ENCODE measurements around the gene ZNF865. TPM values are rescaled to one million over a fixed set of nuclear protein-coding genes. Genes with fewer than 3 reads are reported as not detected.

The ZNF865 gene
- total and polyA plus RNA-seq, 2 of the 8 experiments (the other 6 are each of a cell fraction or from before 2014, with no cell fraction given) = 3.5 to 13.6 TPM

DNA sequence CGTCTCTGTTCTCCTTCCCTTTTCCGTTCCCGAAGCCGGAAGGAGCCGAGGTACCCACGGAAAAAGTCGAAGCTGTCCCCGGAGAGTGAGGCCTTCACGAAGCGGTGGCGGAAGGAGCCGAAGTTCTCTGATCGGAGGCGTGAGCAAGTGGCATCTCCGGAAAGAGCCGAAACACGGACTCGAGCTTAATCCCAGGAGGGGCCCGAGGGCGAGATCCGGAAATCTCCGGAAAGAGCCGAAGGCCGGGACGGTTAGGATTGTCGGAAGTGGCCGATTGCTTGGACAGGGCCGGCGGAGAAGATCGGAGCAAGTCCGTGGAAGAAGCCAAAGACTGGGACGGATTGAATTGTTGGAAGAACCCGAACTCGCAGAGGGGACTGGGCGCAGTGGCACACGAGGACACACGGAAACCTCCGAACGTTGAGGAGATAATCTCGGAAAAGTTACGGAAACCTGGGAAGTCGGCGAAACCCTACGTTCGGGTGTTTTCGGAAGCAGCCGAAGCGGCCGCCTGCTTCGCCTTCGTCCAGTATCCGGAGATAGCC, 48.9 kb downstream of the ZNF865 start (continued):
- TF ChIP-seq, protein P1, sequence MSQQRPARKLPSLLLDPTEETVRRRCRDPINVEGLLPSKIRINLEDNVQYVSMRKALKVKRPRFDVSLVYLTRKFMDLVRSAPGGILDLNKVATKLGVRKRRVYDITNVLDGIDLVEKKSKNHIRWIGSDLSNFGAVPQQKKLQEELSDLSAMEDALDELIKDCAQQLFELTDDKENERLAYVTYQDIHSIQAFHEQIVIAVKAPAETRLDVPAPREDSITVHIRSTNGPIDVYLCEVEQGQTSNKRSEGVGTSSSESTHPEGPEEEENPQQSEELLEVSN (IDR thresholded peaks at IDR 0.05) = no peak
- TF ChIP-seq CEBPB (IDR thresholded peaks at IDR 0.05; ENCODE audit: low read depth, low read length) = no peak
- no peak for TF ChIP-seq SIRT6 (IDR thresholded peaks at IDR 0.05; ENCODE audit: low read length)
- no peak for TF ChIP-seq NANOG (IDR thresholded peaks at IDR 0.05; ENCODE audit: insufficient read depth, low read depth, low read length, poor library complexity, severe bottlenecking)
- TF ChIP-seq HDAC2 (IDR thresholded peaks at IDR 0.05; ENCODE audit: borderline replicate concordance in 1 of 2, low read depth in 2 of 2, low read length in 2 of 2) = no peak
- TF ChIP-seq SUZ12 (IDR thresholded peaks at IDR 0.05; ENCODE audit: low read length) = no peak
- no peak for TF ChIP-seq KDM5A (IDR thresholded peaks at IDR 0.05; ENCODE audit: low read length)
- peak; percentile 91; the same call in 1 of the 2 replicates for TF ChIP-seq SP4 (IDR thresholded peaks at IDR 0.05; ENCODE audit: low read length)
- TF ChIP-seq, protein P2, sequence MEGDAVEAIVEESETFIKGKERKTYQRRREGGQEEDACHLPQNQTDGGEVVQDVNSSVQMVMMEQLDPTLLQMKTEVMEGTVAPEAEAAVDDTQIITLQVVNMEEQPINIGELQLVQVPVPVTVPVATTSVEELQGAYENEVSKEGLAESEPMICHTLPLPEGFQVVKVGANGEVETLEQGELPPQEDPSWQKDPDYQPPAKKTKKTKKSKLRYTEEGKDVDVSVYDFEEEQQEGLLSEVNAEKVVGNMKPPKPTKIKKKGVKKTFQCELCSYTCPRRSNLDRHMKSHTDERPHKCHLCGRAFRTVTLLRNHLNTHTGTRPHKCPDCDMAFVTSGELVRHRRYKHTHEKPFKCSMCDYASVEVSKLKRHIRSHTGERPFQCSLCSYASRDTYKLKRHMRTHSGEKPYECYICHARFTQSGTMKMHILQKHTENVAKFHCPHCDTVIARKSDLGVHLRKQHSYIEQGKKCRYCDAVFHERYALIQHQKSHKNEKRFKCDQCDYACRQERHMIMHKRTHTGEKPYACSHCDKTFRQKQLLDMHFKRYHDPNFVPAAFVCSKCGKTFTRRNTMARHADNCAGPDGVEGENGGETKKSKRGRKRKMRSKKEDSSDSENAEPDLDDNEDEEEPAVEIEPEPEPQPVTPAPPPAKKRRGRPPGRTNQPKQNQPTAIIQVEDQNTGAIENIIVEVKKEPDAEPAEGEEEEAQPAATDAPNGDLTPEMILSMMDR (IDR thresholded peaks at IDR 0.05; ENCODE audit: control extremely low read depth in 1 of 3, insufficient read depth in 1 of 3, low read depth in 1 of 3, low read length in 3 of 3) = 0 out of 4 replicates have a peak, but pooled peaks of 1 of the 3 experiments have one; percentile 8
- no peak for TF ChIP-seq BCL11A (IDR thresholded peaks at IDR 0.05; ENCODE audit: low read depth in 2 of 2, low read length in 2 of 2)
- peak; percentile 8 for TF ChIP-seq KDM4A (IDR thresholded peaks at IDR 0.05; ENCODE audit: low read depth, low read length, severe bottlenecking)
- no peak for TF ChIP-seq ATF2 (IDR thresholded peaks at IDR 0.05; ENCODE audit: low read length)
- no peak for TF ChIP-seq EP300 (IDR thresholded peaks at IDR 0.05; ENCODE audit: borderline replicate concordance in 1 of 2, low read depth in 2 of 2, low read length in 2 of 2)

Measured in H1 (cell line).